Activated T-helper 1 cell treated with anti-CD3 and anti-CD28 coated beads, Interleukin-12 subunit alpha, Interleukin-12 subunit beta, Interleukin-2, Interleukin-4 antibody, amounts not matched to agents 30 ng/mL and 10 ng/mL and 1 ng/mL, durations not matched to agents 14 hours and 24 hours and 36 hours (primary cell): ENCODE data around the gene PPIL6. TPM values are rescaled to one million over a fixed set of nuclear protein-coding genes. Genes with fewer than 3 reads are reported as not detected.

Experiments
- DNase-seq: peaks from one replicate; pipeline ENCODE4 v3.0.0; 2021; ENCODE audit warnings: low spot score
- H3K27ac Mint-ChIP-seq: one replicate; pipeline ENCODE4 v1.8.0; 2021; ENCODE audit warnings: mild to moderate bottlenecking, mixed read lengths
- H3K27me3 Mint-ChIP-seq: one replicate; pipeline ENCODE4 v1.8.0; 2022; ENCODE audit warnings: mild to moderate bottlenecking, moderate library complexity, mixed read lengths; ENCODE audit not compliant: insufficient read depth
- H3K36me3 Mint-ChIP-seq: one replicate; pipeline ENCODE4 v1.8.0; 2021; ENCODE audit warnings: low read depth, mixed read lengths
- H3K4me1 Mint-ChIP-seq: one replicate; pipeline ENCODE4 v1.8.0; 2021; ENCODE audit warnings: low read depth, mixed read lengths
- H3K4me3 Mint-ChIP-seq: one replicate; pipeline ENCODE4 v1.8.0; 2021; ENCODE audit warnings: mild to moderate bottlenecking, moderate library complexity, mixed read lengths
- H3K9me3 Mint-ChIP-seq: one replicate; pipeline ENCODE4 v1.8.0; 2021; ENCODE audit warnings: mixed read lengths
- intact Hi-C: fragments of 100-400 bp; cut with micrococcal nuclease; formaldehyde crosslinking; loops from one replicate; pipeline ENCODE4 v1.15.1; 2024
- total RNA-seq: library from RNA; stranded (reverse); gene quantifications from 2 replicates; pipeline ENCODE4 v1.2.3, GENCODE V29; 2022

The PPIL6 gene
- total RNA-seq, 1 donor from 2014 or later: 0.13 TPM

GRCh38 chr6:109460161-109460829 is 19.9 kb upstream of the PPIL6 start:
- intact Hi-C loops: no loop called here

GRCh38 chr6:109458774-109459531 is 18.5 kb upstream of the PPIL6 start:
- H3K27me3 Mint-ChIP-seq: no peaks in the 10 kb centered on the region
- peaks cover 32% of the 10 kb centered on the region for H3K36me3 Mint-ChIP-seq
- H3K4me1 Mint-ChIP-seq: peaks cover 64% of the 10 kb centered on the region
- DNase-seq: peak; percentile 43
- H3K9me3 Mint-ChIP-seq: peaks cover 3% of the 10 kb centered on the region
- peak overlapping the region; percentile 5 for H3K4me3 Mint-ChIP-seq
- intact Hi-C loops: loop anchor here (1.0 to 10.0 kb wide), 4 partner anchors 20 to 1418 kb away; partner anchors contain the start of genes ARMC2 and CDC40
- H3K27ac Mint-ChIP-seq: peak overlapping the region; percentile 91

More at GRCh38 chr6:109460161-109460829, 19.9 kb upstream of the PPIL6 start:
- Mint-ChIP-seq H3K9me3 (peaks cover 3% of the 10 kb centered on the region), H3K27ac (no peak overlapping the region), H3K36me3 (peaks cover 41% of the 10 kb centered on the region), H3K4me3 (no peak overlapping the region), H3K27me3 (no peaks in the 10 kb centered on the region), H3K4me1 (peaks cover 59% of the 10 kb centered on the region)
- no peak for DNase-seq

GRCh38 chr6:109457562-109457996 is 17.2 kb upstream of the PPIL6 start:
- Mint-ChIP-seq H3K27me3 (no peaks in the 10 kb centered on the region), H3K27ac (no peak overlapping the region), H3K36me3 (peaks cover 28% of the 10 kb centered on the region), H3K4me1 (peaks cover 66% of the 10 kb centered on the region), H3K4me3 (no peak overlapping the region), H3K9me3 (peaks cover 3% of the 10 kb centered on the region)
- intact Hi-C loops: loop anchor here (5.0 to 10.0 kb wide), 3 partner anchors 613 to 1420 kb away; partner anchors contain the start of genes ARMC2 and CDC40
- DNase-seq: no peak

- H3K27ac Mint-ChIP-seq: peak overlapping the region; percentile 52
- peaks cover 28% of the 10 kb centered on the region for H3K36me3 Mint-ChIP-seq
- no peak for DNase-seq
- H3K9me3 Mint-ChIP-seq: peaks cover 3% of the 10 kb centered on the region
- peaks cover 60% of the 10 kb centered on the region for H3K4me1 Mint-ChIP-seq
- H3K27me3 Mint-ChIP-seq: no peaks in the 10 kb centered on the region
- intact Hi-C loops: loop anchor here (5.0 to 10.0 kb wide), 3 partner anchors 612 to 1420 kb away; partner anchors contain the start of genes ARMC2 and CDC40
- peak overlapping the region; percentile 56 for H3K4me3 Mint-ChIP-seq
Observed at GRCh38 chr6:109456710-109457561, 16.5 kb upstream of the PPIL6 start.

- Mint-ChIP-seq H3K4me3 (peak overlapping the region; percentile 33), H3K27ac (peak overlapping the region; percentile 52), H3K27me3 (no peaks in the 10 kb centered on the region), H3K36me3 (peaks cover 29% of the 10 kb centered on the region), H3K9me3 (no peaks in the 10 kb centered on the region), H3K4me1 (peaks cover 56% of the 10 kb centered on the region)
- DNase-seq: no peak
- intact Hi-C loops: loop anchor here (5.0 to 10.0 kb wide), 3 partner anchors 611 to 1421 kb away; partner anchors contain the start of genes ARMC2 and CDC40
Observed at GRCh38 chr6:109456111-109456583, 15.7 kb upstream of the PPIL6 start.

GRCh38 chr6:109455437-109456110 is 15.1 kb upstream of the PPIL6 start, which contains the start of gene MICAL1:
Gene MICAL1, minus strand, starts transcription at chr6:109455772. Its CDS starts 1,576 bp downstream, at chr6:109454196.
- H3K9me3 Mint-ChIP-seq: no peaks in the 10 kb centered on the region
- H3K4me3 Mint-ChIP-seq: peak within 1 kb of the TSS; percentile 97
- peaks cover 60% of the 10 kb centered on the region for H3K4me1 Mint-ChIP-seq
- H3K36me3 Mint-ChIP-seq: peaks cover 29% of the 10 kb centered on the region
- H3K27ac Mint-ChIP-seq: peak within 1 kb of the TSS; percentile 97
- peak; percentile 69 for DNase-seq
- no peaks in the 10 kb centered on the region for H3K27me3 Mint-ChIP-seq
- intact Hi-C loops: loop anchor here (1.0 to 10.0 kb wide), 9 partner anchors 15 to 1422 kb away; partner anchors contain the start of genes ARMC2, CDC40, CEP57L1 and PPIL6

- Mint-ChIP-seq H3K4me3 (peak overlapping the region; percentile 97), H3K9me3 (no peaks in the 10 kb centered on the region), H3K36me3 (peaks cover 32% of the 10 kb centered on the region), H3K27me3 (no peaks in the 10 kb centered on the region), H3K4me1 (peaks cover 63% of the 10 kb centered on the region), H3K27ac (peak overlapping the region; percentile 97)
- peak; percentile 58 for DNase-seq
- intact Hi-C loops: loop anchor here (1.0 to 10.0 kb wide), 9 partner anchors 14 to 1423 kb away; partner anchors contain the start of genes ARMC2, CDC40, CEP57L1 and PPIL6
Observed at GRCh38 chr6:109454496-109455436, 14.3 kb upstream of the PPIL6 start.

- Mint-ChIP-seq H3K27me3 (no peaks in the 10 kb centered on the region), H3K9me3 (no peaks in the 10 kb centered on the region), H3K4me3 (peak overlapping the region; percentile 97), H3K36me3 (peaks cover 30% of the 10 kb centered on the region), H3K4me1 (peaks cover 58% of the 10 kb centered on the region), H3K27ac (peak overlapping the region; percentile 95)
- intact Hi-C loops: loop anchor here (2.0 to 10.0 kb wide), 4 partner anchors 81 to 731 kb away; partner anchors contain the start of genes ARMC2 and CDC40
- no peak for DNase-seq
Observed at GRCh38 chr6:109453594-109454495, 13.4 kb upstream of the PPIL6 start.

- peaks cover 57% of the 10 kb centered on the region for H3K4me1 Mint-ChIP-seq
- H3K36me3 Mint-ChIP-seq: peaks cover 29% of the 10 kb centered on the region
- intact Hi-C loops: loop anchor here (10.0 kb wide), 2 partner anchors 608 to 732 kb away; partner anchors contain the start of genes ARMC2 and CDC40
- no peak for DNase-seq
- H3K27ac Mint-ChIP-seq: no peak overlapping the region
- H3K4me3 Mint-ChIP-seq: peak overlapping the region; percentile 34
- no peaks in the 10 kb centered on the region for H3K27me3 Mint-ChIP-seq
- H3K9me3 Mint-ChIP-seq: no peaks in the 10 kb centered on the region
Observed at GRCh38 chr6:109453156-109453555, 12.7 kb upstream of the PPIL6 start.

- peaks cover 35% of the 10 kb centered on the region for H3K36me3 Mint-ChIP-seq
- H3K27ac Mint-ChIP-seq: peak overlapping the region; percentile 52
- DNase-seq: no peak
- intact Hi-C loops: loop anchor here (10.0 kb wide), 2 partner anchors 607 to 733 kb away; partner anchors contain the start of genes ARMC2 and CDC40
- no peaks in the 10 kb centered on the region for H3K27me3 Mint-ChIP-seq
- H3K9me3 Mint-ChIP-seq: no peaks in the 10 kb centered on the region
- peaks cover 49% of the 10 kb centered on the region for H3K4me1 Mint-ChIP-seq
- H3K4me3 Mint-ChIP-seq: peak overlapping the region; percentile 51
Observed at GRCh38 chr6:109452181-109452580, 11.8 kb upstream of the PPIL6 start.
